Gastroesophageal sphincter (tissue), 3 donors: ENCODE data around the gene ZNF106.

Experiments used
- CTCF ChIP-seq, 4 experiments: fragments of 200-600 bp in 2 of 4; fragments of 450-650 bp in 2 of 4; sonication (generic) in 1 of 4; IDR thresholded peaks; one replicate each; pipeline ENCODE4 v1.5.1; 2017 to 2019; ENCODE audit warnings: antibody characterized with exemption in 4 of 4, mild to moderate bottlenecking in 2 of 4, moderate library complexity in 2 of 4
- EP300 ChIP-seq: sonication (generic); formaldehyde crosslinking; IDR thresholded peaks from one replicate; pipeline ENCODE4 v1.6.1; 2017; ENCODE audit warnings: antibody characterized with exemption, mild to moderate bottlenecking
- POLR2A ChIP-seq, 2 donors: fragments of 450-650 bp; IDR thresholded peaks; one replicate each; pipeline ENCODE4 v1.6.1; 2017; ENCODE audit warnings: antibody characterized with exemption in 2 of 2, mild to moderate bottlenecking in 2 of 2, moderate library complexity in 1 of 2

GRCh38 chr15:42494998-42495360 is 4.0 kb upstream of the ZNF106 start:
- TF ChIP-seq CTCF (IDR thresholded peaks at IDR 0.05) (no peak), EP300 (no peak), POLR2A (IDR thresholded peaks at IDR 0.05) (no peak)
